HUDEP-2 (cell line): ENCODE results near the gene KCNQ1.

Source experiments
- DNase-seq, 76 experiments: peaks; one replicate each; lab custom pipeline; 2025; ENCODE audit not compliant: unreplicated experiment in 76 of 76; lab: John Stamatoyannopoulos, UW

Gene KCNQ1

DNA sequence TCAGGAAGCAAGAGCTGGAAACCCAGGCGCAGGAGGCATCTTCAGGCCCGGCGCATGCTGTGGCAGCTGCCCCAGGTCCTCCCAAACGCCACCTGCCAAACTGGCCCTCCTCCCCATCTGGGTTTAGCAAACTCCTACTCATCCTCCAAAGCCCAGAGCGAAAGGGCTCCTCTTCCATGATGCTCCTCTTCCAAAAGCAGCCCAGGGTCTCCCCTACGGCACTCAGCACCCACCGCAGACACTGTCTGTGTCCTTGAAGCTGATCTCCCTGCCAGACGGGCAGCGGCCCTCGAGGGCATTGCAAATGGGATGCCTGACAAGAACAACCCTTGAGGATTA lies 414.9 kb downstream of the KCNQ1 start:
- no peak for DNase-seq

DNA sequence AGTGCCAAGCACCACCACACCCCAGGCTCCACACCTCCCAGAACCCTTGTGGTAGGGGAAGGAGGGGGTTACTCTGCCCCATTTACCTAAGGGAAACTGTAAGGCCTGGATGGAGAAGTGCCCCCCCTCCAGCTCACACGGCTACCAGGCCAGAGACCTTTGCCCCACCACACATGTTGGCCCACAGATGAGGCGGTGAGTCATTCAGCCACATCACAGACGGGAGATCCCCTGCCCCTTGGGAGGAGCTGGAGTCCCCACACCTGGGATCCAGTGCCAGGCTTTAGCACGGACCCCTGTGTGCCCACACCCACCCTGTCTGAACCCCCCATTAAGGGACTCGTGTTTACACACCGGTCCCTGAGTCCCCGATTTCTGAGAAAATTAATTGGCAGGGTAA lies 415.8 kb downstream of the KCNQ1 start:
- DNase-seq, result no peak

DNA sequence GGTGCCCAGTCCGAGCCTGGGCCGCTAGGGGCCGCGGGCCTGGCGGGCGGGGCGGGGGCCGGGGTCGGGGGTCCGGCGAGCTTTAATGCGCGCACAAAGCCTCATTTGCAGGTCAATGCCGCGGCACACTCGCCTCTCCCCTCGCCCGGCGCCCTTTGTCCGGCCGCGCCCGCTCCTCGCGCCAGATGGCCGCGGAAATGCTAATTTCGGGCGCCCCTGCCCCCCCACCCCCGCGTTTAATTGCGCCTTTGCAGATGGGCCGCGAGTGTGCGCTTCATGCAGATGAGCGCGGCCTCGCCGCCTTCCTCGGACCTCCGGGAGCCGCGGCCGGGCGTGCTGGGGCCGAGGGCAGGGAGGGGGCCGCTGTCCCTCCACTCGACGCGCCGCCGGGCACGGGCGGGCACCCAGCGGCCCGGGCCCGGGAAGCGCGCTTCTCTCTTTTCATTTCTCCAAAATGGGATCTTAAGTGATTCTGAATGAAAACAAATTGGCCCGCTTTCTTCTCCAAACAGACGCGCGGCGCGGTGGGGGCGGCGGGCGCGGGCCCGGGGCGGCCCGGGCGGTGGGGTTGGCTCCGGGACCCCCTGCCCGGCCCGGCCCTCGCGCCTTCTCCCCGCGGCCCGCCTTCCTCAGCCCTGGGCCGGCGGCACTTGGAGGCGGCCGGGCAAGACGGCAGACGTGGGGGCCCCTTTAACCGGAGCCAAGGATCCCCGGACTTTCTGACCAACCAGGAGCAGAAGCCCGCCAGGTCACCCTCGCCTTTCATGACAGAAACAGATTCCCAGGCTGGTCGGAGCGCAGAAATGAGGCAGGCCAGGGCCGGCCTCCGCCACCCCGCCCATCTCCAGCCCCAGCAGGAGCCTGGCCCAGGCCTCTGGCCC lies 417.8 kb downstream of the KCNQ1 start:
- no peak for DNase-seq

DNA sequence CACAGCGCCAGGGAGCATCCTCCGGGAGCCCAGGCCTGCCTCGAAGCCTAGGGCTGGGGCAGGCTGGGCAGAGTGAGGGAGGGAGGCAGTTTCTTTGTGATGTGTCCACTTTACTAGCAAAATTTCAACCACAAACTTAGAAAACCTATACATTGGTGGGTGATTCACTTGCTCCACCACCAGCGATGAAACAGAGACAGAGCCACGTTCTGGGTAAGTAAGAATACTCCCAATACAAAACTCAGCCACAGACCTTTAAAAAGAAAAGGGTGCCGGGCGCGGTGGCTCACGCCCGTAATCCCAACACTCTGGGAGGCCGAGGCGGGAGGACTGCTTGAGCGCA lies 418.4 kb downstream of the KCNQ1 start:
- DNase-seq, result no peak

DNA sequence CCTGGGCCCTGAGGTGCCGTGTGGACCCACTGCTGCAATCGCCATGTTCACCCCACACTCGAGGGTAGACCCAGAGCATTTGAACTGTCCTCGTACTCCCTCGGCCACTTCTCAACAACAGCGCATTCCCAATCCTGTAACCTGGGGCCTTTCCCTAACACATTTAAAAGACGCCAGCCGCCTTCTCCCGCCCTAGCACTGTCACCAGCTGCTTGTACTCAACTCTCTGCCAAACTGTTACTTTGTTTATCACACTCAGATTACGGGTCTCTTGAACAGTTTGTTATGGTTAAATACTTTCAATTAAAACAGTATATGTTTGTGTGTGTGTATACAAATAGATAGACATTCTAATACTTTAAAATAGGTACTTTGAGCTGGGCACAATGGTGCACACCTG lies 420.1 kb downstream of the KCNQ1 start:
- no peak for DNase-seq

DNA sequence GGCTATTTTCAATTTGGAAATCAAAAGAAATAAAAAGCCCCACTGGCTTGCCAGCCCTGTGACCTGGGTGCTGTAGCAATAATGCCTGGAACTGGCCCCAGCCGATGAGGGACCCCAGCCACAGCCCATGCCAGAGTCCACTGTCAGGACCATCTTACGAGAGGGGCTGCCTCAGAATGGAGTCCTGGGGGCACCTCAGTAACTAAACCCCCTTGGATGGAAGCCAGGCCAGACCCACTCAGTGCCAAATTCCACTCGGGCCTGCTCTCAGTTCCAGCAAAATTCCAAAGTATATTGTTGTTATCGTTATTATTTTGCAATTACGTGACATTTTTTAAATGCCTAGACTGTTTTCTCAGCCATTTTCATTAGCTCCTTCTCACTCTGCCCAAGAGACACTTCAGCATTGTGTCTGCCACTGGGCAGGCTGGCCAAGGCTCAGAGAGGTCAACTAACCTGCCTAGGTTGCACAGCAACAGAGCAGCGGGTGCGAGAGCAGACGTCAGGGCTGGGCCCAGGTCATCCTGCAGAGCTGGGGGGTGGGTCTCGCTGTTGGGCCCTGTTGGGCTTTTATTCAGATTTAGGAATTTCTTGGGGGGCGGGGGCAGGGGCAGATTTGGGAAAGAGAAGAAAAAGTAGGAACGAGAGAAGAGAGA lies 421.2 kb downstream of the KCNQ1 start:
- no peak for DNase-seq

DNA sequence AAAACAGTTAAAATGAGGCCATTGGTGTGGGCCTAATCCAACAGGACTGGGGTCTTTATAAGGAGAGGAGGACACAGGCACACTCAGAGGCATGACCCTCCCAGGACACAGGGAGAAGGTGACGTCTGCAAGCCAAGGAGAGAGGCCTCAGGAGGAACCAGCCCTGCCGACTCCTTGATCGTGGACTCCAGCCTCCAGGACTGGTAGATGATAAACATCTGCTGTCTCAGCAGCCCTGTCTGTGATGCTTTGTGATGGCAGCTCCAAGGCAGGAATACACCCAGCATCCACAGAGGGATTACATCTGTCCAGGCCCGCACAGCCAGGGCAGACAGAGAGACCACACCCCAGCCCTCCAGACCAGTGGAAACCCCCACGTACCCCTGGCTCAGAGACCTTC lies 422.3 kb downstream of the KCNQ1 start:
- DNase-seq, result peak in 3 of 76 experiments; percentile 11 to 31 (median 17)

DNA sequence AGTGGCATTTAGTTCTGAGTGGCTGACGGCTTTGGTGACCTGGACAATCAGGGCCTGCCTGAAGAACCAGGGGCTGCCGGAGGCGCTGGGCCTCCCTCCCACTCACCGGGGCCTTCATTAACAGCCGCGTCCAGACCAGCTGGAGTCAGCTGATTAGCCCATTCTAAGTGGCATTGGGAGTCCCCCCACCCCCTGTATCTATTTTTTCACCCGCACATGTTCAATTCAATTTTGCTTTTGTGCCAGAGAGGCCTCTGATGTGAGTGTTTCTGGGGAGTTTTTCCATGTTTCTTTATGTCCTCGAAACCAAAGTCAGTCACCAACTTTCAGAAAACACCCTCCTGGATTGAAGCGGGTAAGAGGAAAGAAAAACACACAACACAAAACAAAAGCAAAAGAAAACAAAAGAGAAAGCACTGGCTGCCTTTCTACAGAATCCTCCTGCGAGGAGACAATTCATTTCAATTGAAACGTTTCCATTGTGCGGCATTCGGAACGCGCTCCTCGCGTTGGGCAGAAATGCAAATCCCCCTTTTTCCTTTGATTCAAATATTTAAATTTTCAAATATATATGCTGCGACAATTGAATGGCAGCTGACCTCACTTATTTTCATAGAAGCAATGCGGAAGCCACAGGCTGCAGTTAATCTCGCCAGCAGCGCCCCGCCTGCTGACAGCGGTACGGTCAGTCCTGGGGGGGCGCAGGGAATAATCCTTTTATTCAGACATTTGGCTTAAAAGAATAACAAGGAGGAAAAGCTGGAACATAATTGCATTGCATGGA lies 423.1 kb downstream of the KCNQ1 start:
- peak in 8 of 76 experiments; percentile 11 to 83 (median 70) for DNase-seq

DNA sequence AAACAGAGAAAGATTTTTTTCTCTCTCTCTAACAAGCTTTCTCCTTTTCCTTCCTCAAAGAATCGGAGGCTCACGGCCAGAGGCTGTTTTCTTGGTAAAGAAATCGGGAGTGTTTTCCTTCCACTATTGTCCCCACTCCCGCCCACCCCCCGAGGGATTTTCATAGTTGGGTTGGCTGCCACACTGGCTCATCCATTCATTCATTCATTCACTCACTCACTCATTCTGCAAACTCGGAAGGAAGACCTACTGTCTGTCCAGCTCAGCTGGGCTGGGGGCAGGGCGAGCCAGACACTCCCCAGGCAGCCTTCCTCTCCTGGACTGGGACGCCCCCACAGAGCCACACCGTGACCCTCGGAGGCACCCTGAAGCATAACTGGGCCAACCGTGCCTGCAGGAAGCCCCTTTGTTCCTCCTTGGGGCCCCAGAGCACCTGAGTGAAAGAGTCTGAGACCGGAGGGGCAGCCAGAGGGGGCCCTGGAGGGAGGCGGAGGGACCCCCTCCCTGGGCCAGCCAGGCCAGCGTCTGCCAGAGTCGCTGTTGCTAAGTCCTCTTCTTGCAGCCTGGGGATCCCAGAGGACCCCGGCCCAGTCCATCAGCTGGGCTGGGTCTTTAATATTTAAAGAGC lies 423.8 kb downstream of the KCNQ1 start:
- no peak for DNase-seq

DNA sequence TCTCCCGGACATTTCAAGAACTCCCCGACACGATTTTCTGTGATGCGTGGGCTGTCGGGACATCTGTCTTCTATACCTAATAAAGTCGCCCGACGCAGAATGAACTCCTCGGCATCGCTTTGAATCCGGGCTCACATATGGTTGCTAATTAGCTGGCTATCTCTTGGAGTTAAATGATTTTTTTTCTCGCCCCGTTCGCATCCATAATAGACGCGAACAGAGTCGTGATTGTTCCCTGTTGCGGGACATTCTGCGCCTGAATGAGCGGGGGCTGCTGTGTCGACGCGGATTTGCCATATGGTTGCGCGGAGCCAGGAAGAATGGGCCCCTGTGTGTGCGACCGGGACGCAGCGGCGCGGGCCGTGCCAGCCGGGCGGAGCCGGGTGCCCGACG lies 424.3 kb downstream of the KCNQ1 start:
- DNase-seq, result no peak

DNA sequence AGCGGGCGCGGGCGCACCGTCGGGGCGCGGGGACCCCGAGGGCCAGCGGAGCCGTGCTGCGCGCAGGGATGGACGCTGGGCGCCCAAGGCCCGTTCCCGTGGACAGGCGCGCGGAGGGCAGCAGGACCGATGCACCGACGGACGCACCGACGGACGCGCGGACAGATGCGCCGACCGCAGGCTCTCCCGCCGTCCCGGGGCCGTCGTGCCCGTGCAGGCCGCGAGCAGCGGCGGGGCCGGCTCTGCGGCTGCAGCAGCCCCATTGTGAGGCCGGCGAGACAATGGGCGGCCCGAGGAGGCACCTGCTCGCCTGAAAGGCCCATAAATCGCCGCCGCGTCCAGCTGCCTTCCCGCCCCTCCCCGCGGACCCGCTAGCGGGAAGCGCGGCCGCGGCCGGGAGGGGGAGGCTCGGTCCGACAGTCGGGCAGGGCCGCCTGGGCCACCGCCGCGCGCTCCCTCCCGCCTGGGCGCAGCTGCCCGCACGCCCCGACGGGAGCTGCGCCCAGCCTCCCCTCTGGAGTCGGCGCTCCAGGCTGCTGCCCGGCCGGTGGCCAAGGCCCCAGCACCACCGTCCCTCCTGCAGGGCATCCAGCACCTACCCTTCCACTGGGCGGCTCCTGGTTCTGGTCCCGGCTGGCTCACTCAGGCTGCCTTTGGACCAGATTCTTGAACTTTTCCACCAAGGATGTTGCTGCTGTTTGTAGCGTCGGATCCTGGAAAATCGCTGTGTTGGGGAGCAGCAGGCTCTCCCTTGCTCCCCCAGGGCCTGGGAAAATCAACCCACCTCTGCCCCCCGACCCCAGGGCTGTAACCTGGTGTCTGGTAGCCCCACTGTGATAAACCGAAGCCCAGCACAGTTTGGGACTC lies 425.0 kb downstream of the KCNQ1 start:
- DNase-seq, result no peak

DNA sequence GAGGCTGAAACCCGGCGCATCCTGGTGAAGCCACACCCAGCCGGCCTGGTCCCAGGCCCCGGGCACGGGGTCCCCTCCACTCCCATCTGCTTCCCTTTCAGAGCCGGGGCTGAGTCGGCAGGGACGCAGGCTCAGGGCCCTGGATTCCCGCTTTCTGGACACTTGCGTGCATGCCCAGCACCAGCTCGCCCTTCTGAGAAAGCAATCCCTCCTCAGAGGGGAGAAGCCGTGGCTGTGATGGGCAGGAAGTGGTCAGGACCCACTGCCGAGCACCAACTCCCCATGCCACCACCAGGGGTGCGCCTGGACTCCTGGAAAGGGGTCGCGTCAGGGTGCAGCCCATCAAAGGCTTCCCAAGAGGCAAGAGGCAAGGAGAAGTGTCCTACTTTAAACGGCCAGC lies 425.7 kb downstream of the KCNQ1 start:
- no peak for DNase-seq

DNA sequence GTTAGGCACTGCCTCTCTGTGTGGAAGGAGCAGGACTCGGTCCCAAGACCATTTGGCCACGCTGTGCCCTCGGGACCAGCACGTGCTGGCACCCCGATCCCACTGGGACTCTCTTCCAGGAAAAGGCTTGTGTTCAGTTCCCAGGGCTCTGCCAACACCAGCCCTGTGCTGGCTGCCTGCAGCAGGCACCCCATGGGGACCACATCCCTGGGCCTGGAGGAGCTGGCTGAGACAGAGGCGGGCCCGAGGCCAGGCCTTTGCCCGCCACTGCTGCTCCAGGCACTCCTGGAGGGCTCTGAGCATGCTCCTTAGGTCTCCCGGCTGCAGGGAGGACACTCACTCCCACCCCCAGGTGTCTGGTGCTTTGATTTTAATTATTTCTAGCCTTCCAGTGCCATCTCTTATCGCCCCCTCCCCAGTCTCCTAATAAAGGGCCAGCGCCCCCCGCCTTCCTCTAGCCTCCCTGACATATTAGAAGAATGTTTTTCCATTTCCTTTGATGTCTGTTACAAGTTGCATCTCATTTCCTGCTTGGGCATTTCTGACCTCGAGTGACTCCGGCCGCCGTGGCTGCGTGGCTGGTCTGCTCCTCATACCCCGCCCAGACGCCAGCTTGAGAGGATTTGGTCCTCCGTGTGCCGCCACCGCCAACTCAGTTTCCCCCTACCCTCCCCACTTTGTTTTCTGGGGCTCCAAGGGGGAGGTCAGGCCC lies 426.3 kb downstream of the KCNQ1 start:
- no peak for DNase-seq

DNA sequence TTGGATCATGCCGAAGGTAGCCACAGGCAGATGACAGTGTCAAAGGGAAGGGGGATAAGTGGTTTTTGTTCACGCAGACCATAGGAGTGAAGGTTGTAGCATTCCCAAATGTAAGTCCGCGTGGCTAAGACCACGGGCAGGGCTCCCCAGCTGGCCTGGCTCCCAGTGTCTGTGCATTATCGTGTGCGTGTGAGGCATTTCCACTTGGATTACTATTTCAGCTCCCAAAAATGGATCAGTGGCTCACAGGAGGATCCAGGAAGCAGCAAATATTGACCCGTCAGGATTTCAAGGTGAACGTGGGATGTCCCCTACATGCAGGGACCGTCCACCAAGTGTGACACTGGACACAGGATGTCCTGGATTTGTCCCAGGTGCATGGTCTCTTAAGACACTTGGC lies 430.2 kb downstream of the KCNQ1 start:
- DNase-seq, result no peak

DNA sequence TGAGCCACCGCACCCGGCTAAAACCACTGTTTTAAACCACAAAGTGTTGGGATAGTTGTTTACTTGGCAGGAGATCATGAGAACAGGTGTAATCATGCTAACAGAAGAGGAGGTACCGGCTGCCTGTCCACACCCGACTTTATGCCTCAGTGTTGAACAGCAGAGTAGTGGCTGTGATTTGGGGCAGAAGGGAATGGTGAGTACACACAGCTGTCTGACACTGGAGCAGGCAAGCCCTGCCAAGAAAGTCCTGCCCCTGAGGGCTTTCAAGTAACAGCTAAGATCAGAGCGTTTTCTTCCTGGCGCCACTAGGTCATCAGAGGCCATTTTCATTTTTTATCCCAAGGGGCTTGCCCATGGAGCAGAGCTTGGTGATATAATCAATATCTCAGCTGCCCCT lies 432.7 kb downstream of the KCNQ1 start:
- no peak for DNase-seq

DNA sequence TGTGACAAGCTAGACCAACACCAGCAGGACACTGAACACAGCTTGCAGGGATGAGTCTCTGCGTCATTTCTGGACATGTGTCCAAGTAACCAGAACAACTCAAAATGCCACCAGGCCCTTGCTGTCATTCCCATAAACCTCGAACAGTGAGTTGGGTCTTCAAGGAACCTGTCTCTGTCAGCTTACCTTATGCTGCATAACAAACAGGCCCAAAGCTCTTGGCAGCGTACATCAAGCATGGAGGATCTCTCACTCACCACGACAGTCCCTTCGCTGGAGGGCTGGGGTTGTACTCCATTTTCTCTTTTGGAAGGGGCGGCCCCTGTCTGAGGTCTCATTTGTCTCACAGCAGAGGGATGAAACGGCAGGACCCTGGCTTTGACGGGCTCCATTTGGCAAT lies 434.0 kb downstream of the KCNQ1 start:
- DNase-seq, result no peak

DNA sequence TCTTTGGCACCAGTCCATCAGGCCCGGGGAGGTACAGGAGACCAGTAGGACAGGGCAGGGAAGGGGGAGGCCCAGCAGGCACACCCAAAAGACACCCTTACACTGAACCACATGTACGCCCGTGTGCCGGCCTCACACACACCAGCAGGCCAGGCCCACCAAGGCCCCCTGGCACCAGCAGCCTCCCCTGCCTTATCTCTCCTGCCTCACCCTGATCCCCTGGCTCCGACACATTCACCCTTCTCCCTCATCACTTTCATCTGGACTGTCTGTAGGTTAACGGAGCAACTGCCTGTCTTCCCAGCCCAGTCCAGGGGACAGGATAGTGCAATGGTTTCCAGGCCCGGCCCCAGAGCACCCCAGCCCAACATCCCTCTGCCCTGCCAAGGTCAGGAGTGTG lies 435.8 kb downstream of the KCNQ1 start:
- DNase-seq, result no peak

DNA sequence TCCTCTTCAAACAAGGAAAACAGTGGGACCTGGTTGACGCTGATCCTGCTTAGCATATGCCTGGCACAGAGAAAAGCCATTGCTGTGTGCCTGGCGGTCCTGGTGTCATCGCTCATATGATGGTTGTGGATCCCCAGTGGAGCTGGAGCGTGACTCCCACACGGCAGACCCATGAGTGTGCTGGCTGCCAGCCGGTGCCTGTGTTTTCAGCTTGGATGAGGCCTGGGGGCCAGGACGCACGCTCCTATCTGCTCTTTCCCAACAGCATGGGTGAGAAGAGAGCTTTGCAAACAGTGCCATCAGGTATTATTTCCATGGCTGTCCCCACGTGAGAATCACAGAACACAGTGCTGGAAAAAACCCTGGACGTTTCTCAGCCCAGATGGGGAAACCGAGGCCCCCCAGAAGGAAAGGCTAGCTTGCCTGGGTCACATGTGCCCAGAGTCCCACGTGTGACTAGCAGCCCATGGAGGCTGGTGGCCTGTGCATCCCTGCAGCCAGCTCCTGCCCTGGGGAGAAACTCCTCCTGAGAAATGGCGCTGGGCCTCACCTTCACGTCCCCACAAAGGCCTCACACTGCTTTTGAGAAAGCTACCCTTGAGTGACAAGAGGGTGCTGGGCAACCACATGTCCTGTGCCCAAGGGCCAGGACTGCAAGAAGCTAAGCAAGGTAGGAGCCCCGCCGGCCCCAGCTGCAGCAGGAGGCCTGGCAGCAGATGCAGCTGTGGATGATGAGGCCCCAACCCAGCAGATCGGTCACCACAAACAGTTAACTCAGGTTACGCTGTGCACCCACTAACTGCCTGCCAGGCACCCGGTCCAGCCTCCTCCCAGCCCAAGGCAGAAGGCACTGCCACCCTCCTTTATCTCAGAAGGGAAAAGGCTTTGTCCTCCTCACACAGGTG lies 436.5 kb downstream of the KCNQ1 start:
- no peak for DNase-seq

DNA sequence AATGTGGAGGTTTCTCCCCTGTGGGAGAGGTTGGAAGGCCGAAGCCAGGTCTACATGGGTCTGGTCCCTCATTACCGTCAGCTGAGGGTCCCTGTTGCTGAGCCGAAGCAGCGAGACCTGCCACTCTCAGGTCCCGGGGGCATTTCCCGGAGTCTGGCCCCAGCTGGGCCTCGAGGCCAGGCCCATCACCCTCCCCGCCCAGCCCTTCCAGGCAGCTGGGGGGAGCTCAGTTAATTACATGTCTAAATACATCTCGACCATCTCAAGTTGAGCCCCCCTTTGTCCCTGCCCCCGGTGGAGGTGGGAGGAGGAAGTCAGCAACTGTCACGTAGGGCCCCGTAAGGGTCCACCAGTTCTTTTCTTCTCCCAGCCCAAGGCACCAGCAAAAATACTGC lies 437.2 kb downstream of the KCNQ1 start:
- no peak for DNase-seq
